ENCODE data around the gene PRRG2.

Gene PRRG2

DNA sequence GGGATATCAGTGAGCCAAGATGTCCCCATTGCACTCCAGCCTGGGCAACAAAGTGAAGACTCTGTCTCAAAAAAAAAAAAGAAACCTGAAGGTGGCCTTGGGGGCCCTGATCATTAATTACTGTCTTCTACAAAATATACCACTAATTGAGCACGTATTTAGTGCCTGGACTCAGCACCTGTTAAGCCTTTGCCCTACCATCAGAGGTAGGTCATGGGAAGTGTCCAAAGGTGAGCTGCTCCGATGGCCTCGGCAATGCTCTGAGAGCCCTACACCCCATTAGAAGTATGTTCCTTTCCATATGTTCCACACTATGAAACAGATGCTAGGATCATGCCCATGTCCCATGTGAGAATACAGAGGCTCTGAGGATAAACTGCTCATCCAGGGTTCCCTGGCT, 21.7 kb upstream of the PRRG2 start:
- Histone ChIP-seq H3K4me3 (IDR thresholded peaks at IDR 0.05; ENCODE audit: insufficient read depth, low read depth, low read length) (no peak overlapping the region), H2AFZ (ENCODE audit: low read depth) (no peak overlapping the region), H3K36me3 (ENCODE audit: insufficient read depth) (no peaks in the 10 kb centered on the region), H3K4me1 (ENCODE audit: low read depth, poor library complexity, severe bottlenecking) (peaks cover 27% of the 10 kb centered on the region), H3K4me2 (no peak overlapping the region), H4K20me1 (ENCODE audit: insufficient read depth) (no peaks in the 10 kb centered on the region), H3K27ac (no peak overlapping the region), H3K9ac (no peak overlapping the region), H3K27me3 (ENCODE audit: insufficient read depth, low read depth) (no peaks in the 10 kb centered on the region), H3K79me2 (ENCODE audit: insufficient read depth, low read depth) (peaks cover 12% of the 10 kb centered on the region; the same call in 1 of the 2 replicates)
- TF ChIP-seq, protein P1, sequence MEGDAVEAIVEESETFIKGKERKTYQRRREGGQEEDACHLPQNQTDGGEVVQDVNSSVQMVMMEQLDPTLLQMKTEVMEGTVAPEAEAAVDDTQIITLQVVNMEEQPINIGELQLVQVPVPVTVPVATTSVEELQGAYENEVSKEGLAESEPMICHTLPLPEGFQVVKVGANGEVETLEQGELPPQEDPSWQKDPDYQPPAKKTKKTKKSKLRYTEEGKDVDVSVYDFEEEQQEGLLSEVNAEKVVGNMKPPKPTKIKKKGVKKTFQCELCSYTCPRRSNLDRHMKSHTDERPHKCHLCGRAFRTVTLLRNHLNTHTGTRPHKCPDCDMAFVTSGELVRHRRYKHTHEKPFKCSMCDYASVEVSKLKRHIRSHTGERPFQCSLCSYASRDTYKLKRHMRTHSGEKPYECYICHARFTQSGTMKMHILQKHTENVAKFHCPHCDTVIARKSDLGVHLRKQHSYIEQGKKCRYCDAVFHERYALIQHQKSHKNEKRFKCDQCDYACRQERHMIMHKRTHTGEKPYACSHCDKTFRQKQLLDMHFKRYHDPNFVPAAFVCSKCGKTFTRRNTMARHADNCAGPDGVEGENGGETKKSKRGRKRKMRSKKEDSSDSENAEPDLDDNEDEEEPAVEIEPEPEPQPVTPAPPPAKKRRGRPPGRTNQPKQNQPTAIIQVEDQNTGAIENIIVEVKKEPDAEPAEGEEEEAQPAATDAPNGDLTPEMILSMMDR (conservative IDR thresholded peaks at IDR 0.05; ENCODE audit: low read depth, low read length), result no peak

DNA sequence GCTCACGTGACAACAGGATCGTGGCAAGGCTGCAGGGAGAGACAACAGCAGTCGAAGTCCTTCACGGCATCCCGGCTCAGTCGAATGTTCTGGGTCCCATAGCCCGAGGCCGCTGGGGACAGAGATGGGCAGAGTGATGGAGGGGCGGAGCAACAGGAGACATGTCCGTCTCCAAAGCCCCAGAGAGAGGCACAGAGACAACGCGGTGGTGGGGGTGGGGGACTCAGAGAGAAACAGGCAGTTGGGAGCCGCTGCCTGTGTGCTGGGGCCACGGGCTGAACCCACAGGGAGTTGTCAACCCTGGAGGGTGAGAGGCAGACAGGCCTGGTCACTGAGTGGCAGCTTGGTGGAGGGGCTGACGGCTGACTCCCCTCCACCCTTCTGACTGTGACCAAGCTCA, 21.2 kb upstream of the PRRG2 start:
- Histone ChIP-seq H3K4me3 (IDR thresholded peaks at IDR 0.05; ENCODE audit: insufficient read depth, low read depth, low read length) (no peak overlapping the region), H3K27me3 (ENCODE audit: insufficient read depth, low read depth) (no peaks in the 10 kb centered on the region), H4K20me1 (ENCODE audit: insufficient read depth) (no peaks in the 10 kb centered on the region), H3K36me3 (ENCODE audit: insufficient read depth) (no peaks in the 10 kb centered on the region), H3K9ac (no peak overlapping the region), H3K4me2 (no peak overlapping the region), H3K27ac (no peak overlapping the region), H2AFZ (ENCODE audit: low read depth) (no peak overlapping the region), H3K4me1 (ENCODE audit: low read depth, poor library complexity, severe bottlenecking) (peaks cover 32% of the 10 kb centered on the region), H3K79me2 (ENCODE audit: insufficient read depth, low read depth) (peaks cover 17% of the 10 kb centered on the region; the same call in 1 of the 2 replicates)
- TF ChIP-seq, protein P1 (conservative IDR thresholded peaks at IDR 0.05; ENCODE audit: low read depth, low read length), result no peak

GRCh38 chr19:49560358-49560900, 20.7 kb upstream of the PRRG2 start:
- Histone ChIP-seq H4K20me1 (ENCODE audit: insufficient read depth) (no peaks in the 10 kb centered on the region), H3K4me3 (IDR thresholded peaks at IDR 0.05; ENCODE audit: insufficient read depth, low read depth, low read length) (no peak overlapping the region), H3K4me2 (no peak overlapping the region), H3K4me1 (ENCODE audit: low read depth, poor library complexity, severe bottlenecking) (peaks cover 37% of the 10 kb centered on the region), H3K27ac (no peak overlapping the region), H3K9ac (no peak overlapping the region), H3K27me3 (ENCODE audit: insufficient read depth, low read depth) (no peaks in the 10 kb centered on the region), H3K36me3 (ENCODE audit: insufficient read depth) (no peaks in the 10 kb centered on the region), H3K79me2 (ENCODE audit: insufficient read depth, low read depth) (peaks cover 20% of the 10 kb centered on the region; the same call in 1 of the 2 replicates), H2AFZ (ENCODE audit: low read depth) (no peak overlapping the region)
- TF ChIP-seq, protein P1 (conservative IDR thresholded peaks at IDR 0.05; ENCODE audit: low read depth, low read length), result no peak

- Histone ChIP-seq H3K27ac (peak overlapping the region; percentile 37; the same call in 1 of the 2 replicates), H3K79me2 (ENCODE audit: insufficient read depth, low read depth) (peaks cover 42% of the 10 kb centered on the region), H3K4me2 (peak overlapping the region; percentile 50; the same call in 1 of the 2 replicates), H4K20me1 (ENCODE audit: insufficient read depth) (no peaks in the 10 kb centered on the region), H3K36me3 (ENCODE audit: insufficient read depth) (no peaks in the 10 kb centered on the region), H3K4me3 (IDR thresholded peaks at IDR 0.05; ENCODE audit: insufficient read depth, low read depth, low read length) (no peak overlapping the region), H3K27me3 (ENCODE audit: insufficient read depth, low read depth) (no peaks in the 10 kb centered on the region), H3K9ac (no peak overlapping the region; the same call in 1 of the 2 replicates), H3K4me1 (ENCODE audit: low read depth, poor library complexity, severe bottlenecking) (peaks cover 79% of the 10 kb centered on the region), H2AFZ (ENCODE audit: low read depth) (no peak overlapping the region)
- TF ChIP-seq, protein P1 (conservative IDR thresholded peaks at IDR 0.05; ENCODE audit: low read depth, low read length), result no peak
Observed at GRCh38 chr19:49564616-49565045, 16.5 kb upstream of the PRRG2 start.
